CD4-positive, CD25-positive, alpha-beta regulatory T cell (primary cell): Measurements from ENCODE around the gene SNX33. TPM values are rescaled to one million over a fixed set of nuclear protein-coding genes. Genes with fewer than 3 reads are reported as not detected.
"Not testable (repeated sequence)": the region's sequence is repeated elsewhere in the genome, so short reads cannot be mapped to it uniquely, and the experiment has no call there.

ENCODE experiments used
- ATAC-seq, 2 donors: fragments of 150-1000 bp; cut with Tn5 transposase; one replicate each; pipeline ENCODE4 v1.10.0; 2021; ENCODE audit warnings: low read depth in 2 of 2, moderate number of reproducible peaks in 2 of 2, moderate library complexity in 1 of 2
- DNase-seq, 3 donors: peaks; one replicate each; pipeline versions ENCODE4 v3.0.0 to v3.0.0-alpha.2; 2012 to 2022; ENCODE audit warnings: mixed read lengths in 1 of 3
- H3K27ac ChIP-seq: one replicate; pipeline ENCODE4 v1.7.0; 2013; ENCODE audit warnings: mild to moderate bottlenecking, low read length; ENCODE audit not compliant: insufficient read depth, poor library complexity, severe bottlenecking
- H3K27me3 ChIP-seq: one replicate; pipeline ENCODE4 v1.7.0; 2013; ENCODE audit warnings: low read length; ENCODE audit not compliant: control insufficient read depth, insufficient read depth
- H3K36me3 ChIP-seq: one replicate; pipeline ENCODE4 v1.7.0; 2013; ENCODE audit warnings: mild to moderate bottlenecking, low read length, moderate library complexity; ENCODE audit not compliant: control insufficient read depth, insufficient read depth
- H3K4me1 ChIP-seq: 2 replicates; pipeline ENCODE4 v1.7.0; 2013; ENCODE audit warnings: mild to moderate bottlenecking, low read length; ENCODE audit not compliant: insufficient read depth, control insufficient read depth, poor library complexity, severe bottlenecking
- H3K4me3 ChIP-seq: one replicate; pipeline ENCODE4 v1.7.0; 2013; ENCODE audit warnings: low read depth, mild to moderate bottlenecking, low read length, moderate library complexity
- H3K9me3 ChIP-seq, 2 experiments: 1 replicate in 1 of 2; 2 replicates in 1 of 2; pipeline ENCODE4 v1.7.0; 2013; ENCODE audit warnings: low read length in 2 of 2, mild to moderate bottlenecking in 1 of 2, moderate library complexity in 1 of 2; ENCODE audit not compliant: control insufficient read depth in 2 of 2
- H3K27ac Mint-ChIP-seq, 3 donors: one replicate each; pipeline ENCODE4 v1.8.0; 2020 to 2022; ENCODE audit warnings: mild to moderate bottlenecking in 3 of 3, mixed read lengths in 3 of 3, moderate library complexity in 2 of 3
- H3K27me3 Mint-ChIP-seq: one replicate; pipeline ENCODE4 v1.8.0; 2022; ENCODE audit warnings: mild to moderate bottlenecking, mixed read lengths
- H3K36me3 Mint-ChIP-seq: one replicate; pipeline ENCODE4 v1.8.0; 2020; ENCODE audit warnings: mixed read lengths
- H3K4me1 Mint-ChIP-seq, 4 donors: one replicate each; pipeline ENCODE4 v1.8.0; 2020 to 2022; ENCODE audit warnings: mixed read lengths in 4 of 4, mild to moderate bottlenecking in 1 of 4
- H3K4me3 Mint-ChIP-seq, 4 donors: one replicate each; pipeline ENCODE4 v1.8.0; 2020 to 2022; ENCODE audit warnings: mild to moderate bottlenecking in 4 of 4, mixed read lengths in 4 of 4, moderate library complexity in 3 of 4
- H3K9me3 Mint-ChIP-seq, 7 donors: one replicate each; pipeline ENCODE4 v1.8.0; 2020 to 2022; ENCODE audit warnings: mixed read lengths in 7 of 7, mild to moderate bottlenecking in 3 of 7, moderate library complexity in 2 of 7
- polyA plus RNA-seq, 4 donors: library from polyadenylated mRNA; unstranded; fragments of 300-500 nt; fragmentation: Illumina TruSeq; gene quantifications; one replicate each; pipeline ENCODE4 v1.2.3, GENCODE V29; 2021
- total RNA-seq: library from RNA; stranded (reverse); gene quantifications from one replicate; pipeline ENCODE4 v1.2.3, GENCODE V29; 2022

SNX33 gene
- total and polyA plus RNA-seq, 5 donors from 2014 or later = 0.03 to 2.1 (median 0.78) TPM

- H3K4me1 Mint-ChIP-seq = peaks cover 0 to 22% (median 9%) of the 10 kb centered on the region in 4 donors
- no peak overlapping the region for H3K4me3 Mint-ChIP-seq
These were observed 49.8 kb downstream of the SNX33 start for GRCh38 chr15:75697523-75697922.

GRCh38 chr15:75697974-75698747, 50.4 kb downstream of the SNX33 start:
- not testable (repeated sequence) for H3K4me3 ChIP-seq, H3K9me3 Mint-ChIP-seq, ATAC-seq, H3K27ac ChIP-seq, H3K4me3 Mint-ChIP-seq, H3K36me3 Mint-ChIP-seq, DNase-seq, H3K9me3 ChIP-seq, H3K36me3 ChIP-seq, H3K27me3 Mint-ChIP-seq, H3K27ac Mint-ChIP-seq, H3K27me3 ChIP-seq
- peaks cover 0 to 22% (median 9%) of the 10 kb centered on the region in 4 donors for H3K4me1 Mint-ChIP-seq
- peaks cover 12% of the 10 kb centered on the region for H3K4me1 ChIP-seq

More at GRCh38 chr15:75697523-75697922, 49.8 kb downstream of the SNX33 start:
- Mint-ChIP-seq H3K27ac (no peak overlapping the region), H3K36me3 (peaks cover 1% of the 10 kb centered on the region), H3K9me3 (no peaks in the 10 kb centered on the region), H3K27me3 (peaks cover 2% of the 10 kb centered on the region)
- Histone ChIP-seq H3K9me3 (no peaks in the 10 kb centered on the region), H3K4me3 (no peak overlapping the region), H3K27ac (no peak overlapping the region), H3K4me1 (peaks cover 12% of the 10 kb centered on the region), H3K27me3 (no peaks in the 10 kb centered on the region), H3K36me3 (no peaks in the 10 kb centered on the region)
- DNase-seq (no peak), ATAC-seq (no peak)

GRCh38 chr15:75699517-75699916, 51.8 kb downstream of the SNX33 start:
- H3K9me3 Mint-ChIP-seq, H3K27me3 ChIP-seq, H3K27ac ChIP-seq, H3K27ac Mint-ChIP-seq, DNase-seq, ATAC-seq, H3K36me3 ChIP-seq, H3K27me3 Mint-ChIP-seq, H3K4me3 ChIP-seq, H3K36me3 Mint-ChIP-seq, H3K9me3 ChIP-seq, H3K4me3 Mint-ChIP-seq: not testable (repeated sequence)
- peaks cover 12% of the 10 kb centered on the region for H3K4me1 ChIP-seq
- peaks cover 0 to 21% (median 9%) of the 10 kb centered on the region in 4 donors for H3K4me1 Mint-ChIP-seq

- ATAC-seq, H3K4me3 ChIP-seq, H3K27ac ChIP-seq, H3K27ac Mint-ChIP-seq, H3K9me3 Mint-ChIP-seq, H3K27me3 ChIP-seq, H3K36me3 Mint-ChIP-seq, H3K9me3 ChIP-seq, DNase-seq, H3K4me3 Mint-ChIP-seq, H3K36me3 ChIP-seq, H3K27me3 Mint-ChIP-seq, H3K4me1 ChIP-seq: not testable (repeated sequence)
- H3K4me1 Mint-ChIP-seq = peaks cover 0 to 14% (median 4%) of the 10 kb centered on the region in 4 donors
These were observed 52.5 kb downstream of the SNX33 start for GRCh38 chr15:75699961-75700874.

GRCh38 chr15:75701071-75702003, 53.6 kb downstream of the SNX33 start:
- DNase-seq, H3K27me3 ChIP-seq: not testable (repeated sequence)

GRCh38 chr15:75702436-75702835, 54.7 kb downstream of the SNX33 start:
- H3K36me3 Mint-ChIP-seq = no peaks in the 10 kb centered on the region
- no peaks in the 10 kb centered on the region for H3K9me3 Mint-ChIP-seq
- Histone ChIP-seq H3K27ac (no peak overlapping the region), H3K36me3 (no peaks in the 10 kb centered on the region), H3K4me1 (no peaks in the 10 kb centered on the region), H3K27me3 (no peaks in the 10 kb centered on the region), H3K9me3 (no peaks in the 10 kb centered on the region), H3K4me3 (no peak overlapping the region)
- H3K27me3 Mint-ChIP-seq = no peaks in the 10 kb centered on the region
- H3K4me3 Mint-ChIP-seq = no peak overlapping the region
- ATAC-seq (no peak), DNase-seq (no peak)
- peaks cover 0 to 5% (median 0%) of the 10 kb centered on the region in 4 donors for H3K4me1 Mint-ChIP-seq
- no peak overlapping the region for H3K27ac Mint-ChIP-seq

More at GRCh38 chr15:75701071-75702003, 53.6 kb downstream of the SNX33 start:
- H3K4me3 ChIP-seq, H3K9me3 Mint-ChIP-seq, H3K4me1 Mint-ChIP-seq, H3K36me3 Mint-ChIP-seq, H3K4me3 Mint-ChIP-seq, H3K36me3 ChIP-seq, H3K27me3 Mint-ChIP-seq, ATAC-seq, H3K27ac ChIP-seq, H3K9me3 ChIP-seq, H3K27ac Mint-ChIP-seq, H3K4me1 ChIP-seq: not testable (repeated sequence)
